NT2/D1 (cell line): ENCODE measurements around the gene JUNB.

Experiments
- SUZ12 ChIP-seq: IDR thresholded peaks from 2 replicates; pipeline ENCODE4 v1.6.1; 2011; ENCODE audit not compliant: insufficient read length, insufficient read depth; ENCODE audit errors: extremely low read depth
- YY1 ChIP-seq: IDR thresholded peaks from 2 replicates; pipeline ENCODE4 v1.6.1; 2011; ENCODE audit not compliant: insufficient read length, insufficient read depth
- ZNF274 ChIP-seq: IDR thresholded peaks from 2 replicates; pipeline ENCODE4 v1.6.1; 2011; ENCODE audit warnings: mild to moderate bottlenecking, low read depth, low read length

DNA sequence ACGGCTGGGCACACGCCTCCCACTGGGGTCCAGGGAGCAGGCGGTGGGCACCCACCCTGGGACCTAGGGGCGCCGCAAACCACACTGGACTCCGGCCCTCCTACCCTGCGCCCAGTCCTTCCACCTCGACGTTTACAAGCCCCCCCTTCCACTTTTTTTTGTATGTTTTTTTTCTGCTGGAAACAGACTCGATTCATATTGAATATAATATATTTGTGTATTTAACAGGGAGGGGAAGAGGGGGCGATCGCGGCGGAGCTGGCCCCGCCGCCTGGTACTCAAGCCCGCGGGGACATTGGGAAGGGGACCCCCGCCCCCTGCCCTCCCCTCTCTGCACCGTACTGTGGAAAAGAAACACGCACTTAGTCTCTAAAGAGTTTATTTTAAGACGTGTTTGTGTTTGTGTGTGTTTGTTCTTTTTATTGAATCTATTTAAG, 1.6 kb downstream of the JUNB start:
- no peak for TF ChIP-seq YY1
- no peak for TF ChIP-seq ZNF274
- TF ChIP-seq SUZ12: no peak
